Transverse colon (tissue), 4 donors: ENCODE results near the gene SAMD14. TPM values are rescaled to one million over a fixed set of nuclear protein-coding genes. Genes with fewer than 3 reads are reported as not detected.

ENCODE experiments used
- DNase-seq: peaks from one replicate; pipeline ENCODE4 v3.0.0-alpha.2; 2019
- H3K27ac ChIP-seq, 4 donors: fragments of 200-600 bp; sonication (generic); 2 replicates each; pipeline ENCODE4 v1.5.1; 2016 to 2018; ENCODE audit warnings: inconsistent platforms in 4 of 4
- H3K27me3 ChIP-seq: fragments of 200-600 bp; sonication (generic); 2 replicates; pipeline ENCODE4 v1.5.1; 2017; ENCODE audit warnings: inconsistent platforms
- H3K36me3 ChIP-seq, 4 donors: fragments of 200-600 bp; sonication (generic); 2 replicates each; pipeline ENCODE4 v1.5.1; 2017 to 2019; ENCODE audit warnings: inconsistent platforms in 4 of 4
- H3K4me1 ChIP-seq, 4 donors: fragments of 200-600 bp; sonication (generic); 2 replicates each; pipeline ENCODE4 v1.5.1; 2017 to 2020; ENCODE audit warnings: inconsistent platforms in 4 of 4
- H3K4me3 ChIP-seq, 4 donors: fragments of 200-600 bp; sonication (generic); 1 replicate in 1 of 4; 2 replicates in 3 of 4; pipeline versions ENCODE4 v1.5.1 to v1.6.1; 2017 to 2019; ENCODE audit warnings: inconsistent platforms in 4 of 4
- H3K9me3 ChIP-seq, 2 donors: fragments of 200-600 bp; sonication (generic); 2 replicates each; pipeline ENCODE4 v1.5.1; 2017 to 2019; ENCODE audit warnings: inconsistent platforms in 2 of 2
- CTCF ChIP-seq, 5 experiments: fragments of 200-600 bp in 3 of 5; fragments of 450-650 bp in 2 of 5; sonication (generic) in 3 of 5; IDR thresholded peaks; 1 replicate in 2 of 5; 2 replicates in 3 of 5; pipeline ENCODE4 v1.5.1; 2016 to 2017; ENCODE audit warnings: antibody characterized with exemption in 5 of 5, inconsistent platforms in 3 of 5, mild to moderate bottlenecking in 2 of 5, moderate library complexity in 1 of 5
- EP300 ChIP-seq: sonication (generic); formaldehyde crosslinking; IDR thresholded peaks from one replicate; pipeline ENCODE4 v1.6.1; 2017; ENCODE audit warnings: antibody characterized with exemption, low read depth
- POLR2A ChIP-seq: fragments of 450-650 bp; IDR thresholded peaks from one replicate; pipeline ENCODE4 v1.6.1; 2016; ENCODE audit warnings: antibody characterized with exemption, mild to moderate bottlenecking, moderate library complexity
- POLR2AphosphoS5 ChIP-seq, 3 donors: sonication (generic); formaldehyde crosslinking; IDR thresholded peaks; one replicate each; pipeline ENCODE4 v1.6.1; 2016; ENCODE audit warnings: antibody characterized with exemption in 3 of 3
- WGBS, 2 donors: methylation state at CpG; one replicate each; pipeline ENCODE4 v1.1.5; 2018; ENCODE audit warnings: low coverage in 1 of 2; 5-methylcytosine and 5-hydroxymethylcytosine counted together
- in situ Hi-C, 4 donors: fragments of 200-750 bp; cut with MboI; loops; one replicate each; pipeline versions ENCODE4 v1.15.0 to v1.15.1; 2017; ENCODE audit warnings: low sequenced_read_pairs in 3 of 4, low pct_ligation_motif_present in 1 of 4, low pct_unique_long_range_greater_than_20kb in 1 of 4
- intact Hi-C: fragments of 100-400 bp; cut with DNase I; formaldehyde crosslinking; loops from one replicate; pipeline ENCODE4 v1.15.1; 2023; ENCODE audit warnings: low total_unique reads
- total RNA-seq, 4 donors: library from RNA; depleted of rRNA; stranded (reverse); fragments of >200 nt; gene quantifications; one replicate each; pipeline ENCODE4 v1.1.0, GENCODE V29; 2016

The SAMD14 gene
- total RNA-seq, 4 donors from 2014 or later = 0.14 to 1.8 (median 0.32) TPM; not detected in 1

GRCh38 chr17:50097926-50098325 lies 32.0 kb downstream of the SAMD14 start:
- Histone ChIP-seq H3K9me3 (no peaks in the 10 kb centered on the region), H3K27ac (peak overlapping the region in 3 of 4 donors; percentile 3 to 94 (median 4)), H3K4me1 (peaks cover 43 to 75% (median 62%) of the 10 kb centered on the region in 4 donors), H3K36me3 (no peaks in the 10 kb centered on the region), H3K27me3 (no peaks in the 10 kb centered on the region), H3K4me3 (no peak overlapping the region)
- no peak for DNase-seq
- TF ChIP-seq EP300 = no peak
- no peak for TF ChIP-seq CTCF (IDR thresholded peaks at IDR 0.05)
- no peak for TF ChIP-seq POLR2AphosphoS5 (IDR thresholded peaks at IDR 0.05)
- TF ChIP-seq POLR2A = no peak
- WGBS, 2 donors = 51 to 62% methylated on average over 3 to 4 of the region's 4 CpGs
- intact Hi-C loops = loop anchor here (10.0 kb wide), 1 partner anchor 197 kb away; no protein-coding TSS in a partner anchor
- in situ Hi-C loops = no loop called here

GRCh38 chr17:50097455-50097854 lies 32.5 kb downstream of the SAMD14 start:
- TF ChIP-seq EP300 (no peak), POLR2A (no peak), POLR2AphosphoS5 (IDR thresholded peaks at IDR 0.05) (no peak), CTCF (IDR thresholded peaks at IDR 0.05) (no peak)
- H3K9me3 ChIP-seq = no peaks in the 10 kb centered on the region
- no peaks in the 10 kb centered on the region for H3K36me3 ChIP-seq
- in situ Hi-C loops = no loop called here
- WGBS, 2 donors = 77% methylated on average over 7 of the region's 7 CpGs; no CpG with 5 or more reads in 1 of the 2 donors
- peak overlapping the region in 3 of 4 donors; percentile 3 to 94 (median 4) for H3K27ac ChIP-seq
- no peak for DNase-seq
- no peaks in the 10 kb centered on the region for H3K27me3 ChIP-seq
- H3K4me3 ChIP-seq = no peak overlapping the region
- peaks cover 38 to 70% (median 57%) of the 10 kb centered on the region in 4 donors for H3K4me1 ChIP-seq
- intact Hi-C loops = loop anchor here (10.0 kb wide), 1 partner anchor 197 kb away; no protein-coding TSS in a partner anchor

- TF ChIP-seq POLR2A (no peak), EP300 (no peak), CTCF (IDR thresholded peaks at IDR 0.05) (no peak), POLR2AphosphoS5 (IDR thresholded peaks at IDR 0.05) (no peak)
- H3K9me3 ChIP-seq = no peaks in the 10 kb centered on the region
- peaks cover 31 to 63% (median 50%) of the 10 kb centered on the region in 4 donors for H3K4me1 ChIP-seq
- WGBS, 2 donors = 56% methylated on average over 3 of the region's 3 CpGs; no CpG with 5 or more reads in 1 of the 2 donors
- peak overlapping the region; percentile 88 to 94 (median 92) for H3K27ac ChIP-seq
- no peak for DNase-seq
- H3K36me3 ChIP-seq = no peaks in the 10 kb centered on the region
- no peaks in the 10 kb centered on the region for H3K27me3 ChIP-seq
- H3K4me3 ChIP-seq = peak overlapping the region in 2 of 4 donors; percentile 78 to 95
- in situ Hi-C loops (no loop called here), intact Hi-C loops (loop anchor here (10.0 kb wide), 1 partner anchor 198 kb away; no protein-coding TSS in a partner anchor)
Measured at GRCh38 chr17:50096758-50097157, 33.2 kb downstream of the SAMD14 start.

- DNase-seq = no peak
- Histone ChIP-seq H3K4me3 (peak overlapping the region; percentile 78 to 95 (median 84)), H3K9me3 (no peaks in the 10 kb centered on the region), H3K4me1 (peaks cover 29 to 57% (median 44%) of the 10 kb centered on the region in 4 donors), H3K36me3 (no peaks in the 10 kb centered on the region), H3K27me3 (no peaks in the 10 kb centered on the region), H3K27ac (peak overlapping the region; percentile 88 to 94 (median 92))
- in situ Hi-C loops = no loop called here
- TF ChIP-seq POLR2A (no peak), EP300 (no peak), POLR2AphosphoS5 (IDR thresholded peaks at IDR 0.05) (no peak)
- intact Hi-C loops = loop anchor here (10.0 kb wide), 1 partner anchor 199 kb away; no protein-coding TSS in a partner anchor
- WGBS, 2 donors = 33% methylated on average over 1 of the region's 6 CpGs; no CpG with 5 or more reads in 1 of the 2 donors
Measured at GRCh38 chr17:50096092-50096491, 33.9 kb downstream of the SAMD14 start.
